ENCODE results near the gene SBK3. TPM values are rescaled to one million over a fixed set of nuclear protein-coding genes. Genes with fewer than 3 reads are reported as not detected.
"Not testable (repeated sequence)": the region's sequence is repeated elsewhere in the genome, so short reads cannot be mapped to it uniquely, and the experiment has no call there.

SBK3 gene
- total and polyA plus RNA-seq, 2 donors (not counting 1 experiment from before 2014, with no cell fraction given) = not detected

GRCh38 chr19:55569477-55569876, 24.1 kb upstream of the SBK3 start:
- H3K27ac ChIP-seq (ENCODE audit: low read length in 2 of 2); H3K4me2 ChIP-seq (replicated peaks; ENCODE audit: low read depth, low read length, poor library complexity, severe bottlenecking); H3K4me1 ChIP-seq (ENCODE audit: control insufficient read depth in 2 of 2, insufficient read depth in 2 of 2, low read length in 2 of 2); H4K20me1 ChIP-seq (ENCODE audit: control insufficient read depth, insufficient read depth, low read length, poor library complexity, severe bottlenecking); intact Hi-C loops (cut with micrococcal nuclease); H2AFZ ChIP-seq (ENCODE audit: insufficient read depth, low read depth, low read length, poor library complexity, severe bottlenecking); ATAC-seq (ENCODE audit: low read depth); POLR2A ChIA-PET; H3K36me3 ChIP-seq (replicated peaks in 1 of 2; ENCODE audit: control extremely low read depth in 1 of 2, control insufficient read depth in 1 of 2, extremely low read depth in 1 of 2, insufficient read depth in 2 of 2, low read length in 1 of 2); H3K79me2 ChIP-seq (ENCODE audit: control insufficient read depth, insufficient read depth, low read length); H3K4me1 Mint-ChIP-seq; H3K4me3 ChIP-seq (ENCODE audit: control extremely low read depth in 1 of 5, extremely low read depth in 1 of 5, insufficient read depth in 1 of 5, low read depth in 2 of 5, low read length in 4 of 5); H3K9me3 ChIP-seq (ENCODE audit: control extremely low read depth in 1 of 3, control insufficient read depth in 2 of 3, insufficient read depth in 1 of 3, low read length in 2 of 3); H3K9me3 Mint-ChIP-seq (ENCODE audit: insufficient read depth); H3K27ac Mint-ChIP-seq; H3K9ac ChIP-seq (ENCODE audit: low read length); DNase-seq; H3K4me3 Mint-ChIP-seq: not testable (repeated sequence)
- peaks cover 10% of the 10 kb centered on the region for H3K27me3 Mint-ChIP-seq
- WGBS (ENCODE audit: insufficient coverage) = 95% methylated on average over 4 of the region's 5 CpGs
- CTCF ChIA-PET = interaction anchor here (1.2 to 1.7 kb wide), 2 partner anchors 63 to 65 kb away, joined by 3 read pairs; no protein-coding TSS in a partner anchor
- H3K27me3 ChIP-seq (replicated peaks in 1 of 4; ENCODE audit: control extremely low read depth in 1 of 4, control insufficient read depth in 3 of 4, insufficient read depth in 4 of 4, low read length in 3 of 4) = peaks cover 0 to 12% (median 0%) of the 10 kb centered on the region in 4 experiments

- Mint-ChIP-seq H3K27me3 (peaks cover 15% of the 10 kb centered on the region), H3K4me3 (no peak overlapping the region), H3K27ac (no peak overlapping the region), H3K9me3 (ENCODE audit: insufficient read depth) (no peaks in the 10 kb centered on the region), H3K4me1 (no peaks in the 10 kb centered on the region)
- Histone ChIP-seq H3K4me2 (replicated peaks; ENCODE audit: low read depth, low read length, poor library complexity, severe bottlenecking) (no peak overlapping the region), H2AFZ (ENCODE audit: insufficient read depth, low read depth, low read length, poor library complexity, severe bottlenecking) (no peak overlapping the region), H3K27ac (ENCODE audit: low read length in 2 of 2) (no peak overlapping the region), H3K36me3 (replicated peaks in 1 of 2; ENCODE audit: control extremely low read depth in 1 of 2, control insufficient read depth in 1 of 2, extremely low read depth in 1 of 2, insufficient read depth in 2 of 2, low read length in 1 of 2) (no peaks in the 10 kb centered on the region), H4K20me1 (ENCODE audit: control insufficient read depth, insufficient read depth, low read length, poor library complexity, severe bottlenecking) (no peaks in the 10 kb centered on the region), H3K4me1 (ENCODE audit: control insufficient read depth in 2 of 2, insufficient read depth in 2 of 2, low read length in 2 of 2) (no peaks in the 10 kb centered on the region), H3K79me2 (ENCODE audit: control insufficient read depth, insufficient read depth, low read length) (no peaks in the 10 kb centered on the region), H3K9ac (ENCODE audit: low read length) (no peak overlapping the region), H3K4me3 (ENCODE audit: control extremely low read depth in 1 of 5, extremely low read depth in 1 of 5, insufficient read depth in 1 of 5, low read depth in 2 of 5, low read length in 4 of 5) (no peak overlapping the region), H3K9me3 (ENCODE audit: control extremely low read depth in 1 of 3, control insufficient read depth in 2 of 3, insufficient read depth in 1 of 3, low read length in 2 of 3) (peaks cover 0 to 5% (median 0%) of the 10 kb centered on the region in 3 donors), H3K27me3 (replicated peaks in 1 of 4; ENCODE audit: control extremely low read depth in 1 of 4, control insufficient read depth in 3 of 4, insufficient read depth in 4 of 4, low read length in 3 of 4) (peaks cover 0 to 16% (median 0%) of the 10 kb centered on the region in 4 experiments)
- ATAC-seq (ENCODE audit: low read depth) (no peak), DNase-seq (no peak)
- ChIA-PET CTCF (interaction anchor here (0.8 kb wide), 1 partner anchor 64 kb away, joined by 3 read pairs; no protein-coding TSS in a partner anchor), POLR2A (no interaction called here)
- no peak for TF ChIP-seq EZH2 (IDR thresholded peaks at IDR 0.05; ENCODE audit: borderline replicate concordance, insufficient read depth, low read depth, low read length, poor library complexity, severe bottlenecking)
- TF ChIP-seq CTCF (IDR thresholded peaks at IDR 0.05) = no peak
- intact Hi-C loops (cut with micrococcal nuclease) = no loop called here
Measured at GRCh38 chr19:55567708-55568328, 22.5 kb upstream of the SBK3 start.

All from B cell (primary cell).